ENCODE data around the gene CCDC127. TPM values are rescaled to one million over a fixed set of nuclear protein-coding genes. Genes with fewer than 3 reads are reported as not detected.

CCDC127 gene
- total RNA-seq, 2 donors from 2014 or later: 5.6 to 7.1 TPM

DNA sequence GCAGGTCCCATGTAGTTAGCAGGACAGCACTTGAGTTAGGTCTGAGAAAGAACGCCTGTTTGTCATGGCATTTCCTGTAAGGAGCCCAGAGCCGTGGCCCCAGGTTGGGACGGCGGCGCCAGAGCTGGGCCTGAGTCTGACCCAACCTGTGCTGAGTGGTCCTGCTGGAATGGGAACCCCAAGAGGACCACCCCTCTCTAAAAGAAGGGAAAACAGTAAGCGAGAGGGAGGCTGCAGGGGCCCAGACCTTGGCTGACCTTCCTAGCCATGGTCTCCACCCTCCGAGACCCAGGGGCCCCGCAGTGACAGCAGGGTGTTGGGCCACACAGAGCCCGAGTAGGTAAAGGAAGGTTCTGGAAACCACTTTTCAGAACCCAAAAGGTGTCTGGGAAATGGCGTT, 28.5 kb downstream of the CCDC127 start:
- no peak overlapping the region for H3K4me3 ChIP-seq
- peak overlapping the region; percentile 93 to 94 for H3K27ac ChIP-seq
- H3K27me3 ChIP-seq: no peaks in the 10 kb centered on the region

DNA sequence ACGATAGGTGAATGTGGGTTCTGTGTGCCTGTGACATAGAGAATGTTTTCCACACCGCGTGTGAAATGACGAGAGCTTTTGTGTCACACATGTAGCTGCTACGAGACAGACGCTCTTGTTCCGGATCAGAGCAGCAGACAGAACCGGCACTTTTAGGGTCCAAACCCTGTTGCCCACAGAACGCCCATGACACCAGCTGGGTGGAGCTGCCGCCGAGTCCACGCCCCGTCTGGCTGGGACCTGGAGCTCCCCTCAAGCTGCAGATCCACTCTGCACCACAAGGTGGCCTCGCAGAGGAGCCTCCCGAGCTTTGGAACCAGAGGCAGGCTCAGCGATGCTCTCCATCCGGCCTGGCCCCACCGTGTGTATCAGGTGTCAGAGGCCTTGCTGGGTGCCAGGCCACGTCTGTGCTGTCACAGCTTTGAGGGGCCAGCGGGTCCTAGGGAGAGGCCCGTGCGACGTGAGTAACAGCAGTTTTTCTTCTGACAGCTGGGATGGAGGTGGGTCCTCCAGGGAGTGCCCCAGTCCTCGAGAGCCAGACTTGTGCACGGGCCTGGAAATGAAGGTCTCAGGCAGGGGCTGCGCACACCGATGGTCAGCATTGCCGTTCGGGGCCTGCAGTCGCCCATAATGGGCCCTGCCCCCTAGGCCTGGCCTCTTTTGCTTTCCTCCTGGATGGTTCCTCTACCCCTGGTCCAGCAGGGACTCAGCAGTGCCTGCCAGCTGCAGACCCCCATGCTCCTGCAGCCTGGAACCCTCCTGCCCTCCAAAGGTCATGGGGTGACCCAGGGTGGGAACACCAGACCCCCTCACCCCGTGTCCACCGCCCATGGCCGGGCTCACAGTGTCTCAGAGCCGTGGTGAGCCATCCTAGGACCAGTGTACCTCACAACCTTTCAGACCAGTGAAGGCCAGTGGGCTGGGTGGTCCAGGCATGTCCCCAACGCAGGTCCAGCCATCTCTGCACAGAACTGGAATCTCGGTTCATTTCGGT, 29.2 kb downstream of the CCDC127 start:
- peaks cover 0 to 46% of the 10 kb centered on the region in 2 donors for H3K4me1 ChIP-seq
- H3K4me3 ChIP-seq: peak overlapping the region in 1 of 2 donors; percentile 26
- H3K27ac ChIP-seq: peak overlapping the region; percentile 93 to 94
- TF ChIP-seq, protein P1, sequence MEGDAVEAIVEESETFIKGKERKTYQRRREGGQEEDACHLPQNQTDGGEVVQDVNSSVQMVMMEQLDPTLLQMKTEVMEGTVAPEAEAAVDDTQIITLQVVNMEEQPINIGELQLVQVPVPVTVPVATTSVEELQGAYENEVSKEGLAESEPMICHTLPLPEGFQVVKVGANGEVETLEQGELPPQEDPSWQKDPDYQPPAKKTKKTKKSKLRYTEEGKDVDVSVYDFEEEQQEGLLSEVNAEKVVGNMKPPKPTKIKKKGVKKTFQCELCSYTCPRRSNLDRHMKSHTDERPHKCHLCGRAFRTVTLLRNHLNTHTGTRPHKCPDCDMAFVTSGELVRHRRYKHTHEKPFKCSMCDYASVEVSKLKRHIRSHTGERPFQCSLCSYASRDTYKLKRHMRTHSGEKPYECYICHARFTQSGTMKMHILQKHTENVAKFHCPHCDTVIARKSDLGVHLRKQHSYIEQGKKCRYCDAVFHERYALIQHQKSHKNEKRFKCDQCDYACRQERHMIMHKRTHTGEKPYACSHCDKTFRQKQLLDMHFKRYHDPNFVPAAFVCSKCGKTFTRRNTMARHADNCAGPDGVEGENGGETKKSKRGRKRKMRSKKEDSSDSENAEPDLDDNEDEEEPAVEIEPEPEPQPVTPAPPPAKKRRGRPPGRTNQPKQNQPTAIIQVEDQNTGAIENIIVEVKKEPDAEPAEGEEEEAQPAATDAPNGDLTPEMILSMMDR (IDR thresholded peaks at IDR 0.05): peak; percentile 90 to 94
- no peaks in the 10 kb centered on the region for H3K27me3 ChIP-seq
- DNase-seq (ENCODE audit: low spot score): peak; percentile 88
- no peaks in the 10 kb centered on the region for H3K36me3 ChIP-seq
- no peaks in the 10 kb centered on the region for H3K9me3 ChIP-seq

More for the DNA sequence above, 28.5 kb downstream of the CCDC127 start:
- TF ChIP-seq, protein P1 (IDR thresholded peaks at IDR 0.05): no peak
- DNase-seq (ENCODE audit: low spot score): no peak
- no peaks in the 10 kb centered on the region for H3K9me3 ChIP-seq
- H3K4me1 ChIP-seq: peaks cover 0 to 48% of the 10 kb centered on the region in 2 donors
- H3K36me3 ChIP-seq: no peaks in the 10 kb centered on the region

DNA sequence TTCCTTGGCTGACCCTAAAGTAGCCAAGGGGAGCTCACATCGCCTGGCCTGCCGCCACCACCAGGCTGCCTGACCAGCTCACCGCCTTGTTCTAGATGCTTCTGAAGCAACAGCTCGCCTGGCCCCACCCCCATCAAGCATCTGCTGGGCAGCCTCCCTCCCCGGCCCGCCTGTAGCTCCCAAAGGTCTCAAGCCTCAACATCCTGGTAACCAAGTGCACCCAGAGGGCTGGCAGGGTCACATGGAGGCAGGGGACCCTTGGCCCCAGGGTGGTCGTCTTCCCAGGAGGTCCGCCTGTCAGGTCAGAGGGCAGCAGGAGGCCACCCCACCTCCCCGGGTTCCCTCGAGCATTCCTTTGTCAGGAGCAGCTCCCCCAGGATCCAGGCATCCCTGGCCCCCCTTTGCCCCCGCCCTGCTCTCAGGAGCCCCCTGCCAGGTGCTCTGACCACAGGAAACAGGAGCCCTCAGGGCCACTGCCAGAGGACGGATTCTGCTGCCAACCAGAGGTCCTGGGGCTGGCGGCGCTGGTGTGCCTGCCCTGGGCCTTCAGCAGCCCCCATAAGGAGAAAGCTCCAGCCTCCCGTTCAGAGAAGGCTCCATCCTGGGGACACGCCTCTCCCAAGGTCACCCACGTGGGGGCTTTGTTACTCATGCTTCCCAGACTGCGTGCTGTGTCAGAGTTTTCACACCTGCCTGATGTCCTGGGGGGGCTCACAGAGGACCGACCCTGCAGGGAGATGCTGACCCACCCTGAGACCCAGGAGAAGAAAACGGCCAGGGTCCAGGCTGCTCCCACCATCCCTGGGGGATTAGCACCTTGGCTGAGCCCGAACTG, 30.1 kb downstream of the CCDC127 start:
- H3K27ac ChIP-seq: peak overlapping the region; percentile 93 to 94

DNA sequence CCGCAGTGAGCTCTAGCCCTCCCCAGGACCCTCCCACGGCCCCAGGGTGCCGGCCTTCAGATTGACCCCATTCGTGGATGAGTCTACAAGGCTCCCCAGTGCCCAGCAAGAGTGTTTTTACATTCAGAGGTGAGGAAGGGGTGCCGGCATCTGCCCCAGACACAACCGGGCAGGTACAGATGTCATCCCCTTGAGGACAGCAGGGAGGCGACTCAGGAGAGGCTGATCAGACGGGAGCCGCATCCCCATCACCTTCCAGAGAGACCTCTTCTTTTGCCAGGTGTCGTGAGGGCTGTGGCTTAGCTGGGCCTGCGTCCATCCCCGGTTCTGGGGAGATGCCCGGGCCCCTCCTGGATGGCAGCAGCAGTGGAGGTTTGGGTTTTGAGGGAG, 30.9 kb downstream of the CCDC127 start:
- H3K4me1 ChIP-seq: peaks cover 0 to 40% of the 10 kb centered on the region in 2 donors
- H3K27me3 ChIP-seq: no peaks in the 10 kb centered on the region
- no peak overlapping the region for H3K4me3 ChIP-seq
- H3K27ac ChIP-seq: no peak overlapping the region
- TF ChIP-seq, protein P1 (IDR thresholded peaks at IDR 0.05): no peak
- H3K9me3 ChIP-seq: no peaks in the 10 kb centered on the region
- no peak for DNase-seq (ENCODE audit: low spot score)
- H3K36me3 ChIP-seq: no peaks in the 10 kb centered on the region

More for the DNA sequence above, 30.1 kb downstream of the CCDC127 start:
- Histone ChIP-seq H3K9me3 (no peaks in the 10 kb centered on the region), H3K4me1 (peaks cover 0 to 40% of the 10 kb centered on the region in 2 donors), H3K4me3 (peak overlapping the region in 1 of 2 donors; percentile 26), H3K27me3 (no peaks in the 10 kb centered on the region), H3K36me3 (no peaks in the 10 kb centered on the region)
- TF ChIP-seq, protein P1 (IDR thresholded peaks at IDR 0.05): no peak
- DNase-seq (ENCODE audit: low spot score): no peak

DNA sequence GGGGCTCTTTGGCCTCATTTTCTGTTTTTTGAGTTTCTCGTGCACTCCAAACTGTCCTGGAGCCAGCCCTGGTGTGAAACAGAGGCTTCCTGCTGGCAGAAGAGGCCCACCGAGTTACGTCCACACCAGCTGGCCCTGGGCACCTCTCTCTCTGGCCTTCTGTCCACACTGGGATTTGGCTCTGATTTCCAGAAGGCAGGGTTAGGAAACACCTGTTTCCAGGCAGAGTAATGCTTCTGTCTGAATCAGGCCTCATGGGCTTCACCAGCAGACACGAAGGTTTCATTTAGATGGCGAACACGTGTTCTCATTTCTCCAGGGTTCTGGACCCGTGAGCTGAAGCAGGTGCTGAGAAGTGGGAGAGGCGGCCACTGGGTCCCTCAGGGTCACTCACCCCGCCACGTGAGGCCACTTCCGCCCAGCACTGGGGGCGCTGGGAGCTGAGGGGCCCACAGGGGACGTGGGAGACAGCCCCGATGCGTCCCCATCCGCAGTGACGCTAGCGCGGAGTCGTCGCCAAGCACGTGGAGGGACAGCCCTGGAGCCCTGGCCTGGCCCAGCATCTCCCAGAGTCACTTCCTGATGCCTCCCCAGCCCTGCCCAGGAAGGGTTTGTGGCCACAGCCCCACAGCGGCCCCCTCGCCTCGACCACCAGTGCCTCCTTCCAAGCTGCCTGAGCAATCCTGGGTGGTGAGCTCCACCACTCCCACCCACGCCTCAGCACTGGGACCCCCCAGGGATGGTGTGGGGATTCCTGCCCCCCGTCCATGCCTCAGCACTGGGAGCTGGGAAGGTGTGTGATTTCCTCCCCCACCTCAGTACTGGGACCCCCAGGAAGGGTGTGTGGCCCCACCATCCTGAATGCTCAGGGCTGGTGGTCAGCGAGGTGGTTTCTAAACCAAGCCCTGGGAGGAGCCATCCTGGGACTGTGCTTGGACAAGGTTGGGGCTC, 31.6 kb downstream of the CCDC127 start:
- DNase-seq (ENCODE audit: low spot score): no peak
- no peaks in the 10 kb centered on the region for H3K27me3 ChIP-seq
- TF ChIP-seq, protein P1 (IDR thresholded peaks at IDR 0.05): no peak
- no peaks in the 10 kb centered on the region for H3K9me3 ChIP-seq
- no peaks in the 10 kb centered on the region for H3K36me3 ChIP-seq
- no peak overlapping the region for H3K4me3 ChIP-seq
- no peak overlapping the region for H3K27ac ChIP-seq
- peaks cover 0 to 33% of the 10 kb centered on the region in 2 donors for H3K4me1 ChIP-seq

All from right atrium auricular region (tissue), 2 donors.